Prostate gland (tissue), 2 donors: ENCODE data around the gene SHF. TPM values are rescaled to one million over a fixed set of nuclear protein-coding genes. Genes with fewer than 3 reads are reported as not detected.

Experiments
- DNase-seq: peaks from one replicate; pipeline ENCODE4 v3.0.0-alpha.2; 2019; ENCODE audit warnings: low spot score
- H3K27ac ChIP-seq, 2 donors: fragments of 200-600 bp; sonication (generic); 2 replicates each; pipeline ENCODE4 v1.5.1; 2017 to 2019
- H3K27me3 ChIP-seq: fragments of 200-600 bp; sonication (generic); replicated peaks from 2 replicates; pipeline ENCODE4 v1.5.1; 2019; ENCODE audit not compliant: insufficient read depth
- H3K36me3 ChIP-seq, 2 donors: fragments of 200-600 bp; sonication (generic); 1 replicate in 1 of 2; 2 replicates in 1 of 2; pipeline versions ENCODE4 v1.5.1 to v1.8.1; 2017 to 2019
- H3K4me1 ChIP-seq: fragments of 200-600 bp; sonication (generic); replicated peaks from 2 replicates; pipeline ENCODE4 v1.5.1; 2019
- H3K4me3 ChIP-seq, 2 donors: fragments of 200-600 bp; sonication (generic); 2 replicates each; pipeline ENCODE4 v1.5.1; 2017 to 2019
- H3K9me3 ChIP-seq: fragments of 200-600 bp; sonication (generic); 2 replicates; pipeline ENCODE4 v1.5.1; 2017
- POLR2A ChIP-seq: fragments of 450-650 bp; IDR thresholded peaks from one replicate; pipeline ENCODE4 v1.6.1; 2016; ENCODE audit warnings: antibody characterized with exemption, mild to moderate bottlenecking
- POLR2AphosphoS5 ChIP-seq: sonication (generic); formaldehyde crosslinking; IDR thresholded peaks from one replicate; pipeline ENCODE4 v1.6.1; 2017; ENCODE audit warnings: antibody characterized with exemption
- WGBS: methylation state at CpG from one replicate; pipeline ENCODE4 v1.1.5; 2018; 5-methylcytosine and 5-hydroxymethylcytosine counted together
- intact Hi-C: fragments of 100-400 bp; cut with DNase I; formaldehyde crosslinking; loops from one replicate; pipeline ENCODE4 v1.14.2; 2022
- total RNA-seq, 2 donors: library from RNA; depleted of rRNA; stranded (reverse); fragments of >200 nt; gene quantifications; one replicate each; pipeline ENCODE4 v1.1.0, GENCODE V29; 2016
- TF ChIP-seq, protein P1 (sequence below), 4 experiments: fragments of 200-600 bp in 2 of 4; fragments of 450-650 bp in 2 of 4; sonication (generic) in 2 of 4; IDR thresholded peaks; 1 replicate in 3 of 4; 2 replicates in 1 of 4; pipeline ENCODE4 v1.5.1; 2016 to 2019; ENCODE audit warnings: antibody characterized with exemption in 4 of 4, mild to moderate bottlenecking in 2 of 4, moderate library complexity in 2 of 4

Gene SHF
- total RNA-seq, 2 donors from 2014 or later: 11.2 to 13.7 TPM

DNA sequence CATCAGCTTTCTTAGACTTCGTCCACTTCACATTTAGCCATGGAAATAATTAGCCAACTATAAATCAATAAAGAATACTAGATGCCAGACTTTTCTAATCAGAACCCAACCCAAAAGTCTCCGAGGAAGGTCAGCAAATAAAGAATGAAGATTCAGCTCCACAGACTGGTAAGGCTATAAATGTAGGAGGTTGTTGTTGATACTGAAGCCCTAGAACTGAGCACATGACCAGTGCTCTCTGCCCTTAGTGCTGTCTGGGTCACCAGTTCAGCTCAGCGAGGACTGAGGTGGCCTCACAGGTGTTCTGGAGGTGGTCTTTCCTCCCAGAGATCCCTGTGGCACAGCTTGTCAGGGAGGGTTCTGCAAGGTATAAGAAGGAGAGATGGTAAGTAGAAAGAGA, 43.4 kb upstream of the SHF start:
- TF ChIP-seq, protein P1, sequence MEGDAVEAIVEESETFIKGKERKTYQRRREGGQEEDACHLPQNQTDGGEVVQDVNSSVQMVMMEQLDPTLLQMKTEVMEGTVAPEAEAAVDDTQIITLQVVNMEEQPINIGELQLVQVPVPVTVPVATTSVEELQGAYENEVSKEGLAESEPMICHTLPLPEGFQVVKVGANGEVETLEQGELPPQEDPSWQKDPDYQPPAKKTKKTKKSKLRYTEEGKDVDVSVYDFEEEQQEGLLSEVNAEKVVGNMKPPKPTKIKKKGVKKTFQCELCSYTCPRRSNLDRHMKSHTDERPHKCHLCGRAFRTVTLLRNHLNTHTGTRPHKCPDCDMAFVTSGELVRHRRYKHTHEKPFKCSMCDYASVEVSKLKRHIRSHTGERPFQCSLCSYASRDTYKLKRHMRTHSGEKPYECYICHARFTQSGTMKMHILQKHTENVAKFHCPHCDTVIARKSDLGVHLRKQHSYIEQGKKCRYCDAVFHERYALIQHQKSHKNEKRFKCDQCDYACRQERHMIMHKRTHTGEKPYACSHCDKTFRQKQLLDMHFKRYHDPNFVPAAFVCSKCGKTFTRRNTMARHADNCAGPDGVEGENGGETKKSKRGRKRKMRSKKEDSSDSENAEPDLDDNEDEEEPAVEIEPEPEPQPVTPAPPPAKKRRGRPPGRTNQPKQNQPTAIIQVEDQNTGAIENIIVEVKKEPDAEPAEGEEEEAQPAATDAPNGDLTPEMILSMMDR (IDR thresholded peaks at IDR 0.05): no peak
- TF ChIP-seq POLR2AphosphoS5: no peak
- TF ChIP-seq POLR2A: no peak
- Histone ChIP-seq H3K4me1 (no peaks in the 10 kb centered on the region), H3K27me3 (no peaks in the 10 kb centered on the region), H3K9me3 (no peaks in the 10 kb centered on the region), H3K36me3 (no peaks in the 10 kb centered on the region), H3K4me3 (no peak overlapping the region), H3K27ac (no peak overlapping the region)
- 70% methylated on average over 3 of the region's 3 CpGs for WGBS
- no peak for DNase-seq
- intact Hi-C loops: no loop called here

DNA sequence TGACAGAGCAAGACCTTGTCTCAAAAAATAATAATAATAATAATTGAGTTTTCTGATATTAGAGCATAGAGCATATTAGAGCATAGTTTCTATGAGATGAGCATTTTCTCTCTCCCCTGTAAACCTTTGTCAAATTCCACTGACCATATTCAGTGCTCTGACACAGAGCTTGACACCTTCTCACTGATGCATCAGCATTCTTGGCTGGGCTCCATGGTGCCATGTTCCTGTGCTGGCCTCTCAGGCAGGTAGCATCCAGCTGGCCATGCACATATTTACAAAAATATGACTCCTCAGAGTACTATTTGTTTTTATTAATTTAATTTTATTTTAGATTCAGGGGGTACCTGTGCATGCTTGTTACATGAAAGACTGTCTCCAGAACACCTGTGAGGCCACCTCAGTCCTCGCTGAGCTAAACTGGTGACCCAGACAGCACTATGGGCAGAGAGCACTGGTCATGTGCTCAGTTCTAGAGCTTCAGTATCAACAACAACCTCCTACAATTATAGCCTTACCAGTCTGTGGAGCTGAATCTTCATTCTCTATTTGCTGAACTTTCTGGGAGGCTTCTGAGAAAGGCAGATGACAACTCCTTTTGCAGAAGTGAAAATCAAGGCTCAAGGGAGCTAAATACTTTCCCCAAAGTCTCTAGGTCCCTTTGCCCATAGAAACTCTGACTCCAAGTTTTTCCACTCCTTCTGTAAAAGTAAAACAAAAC, 42.6 kb upstream of the SHF start:
- DNase-seq: no peak
- Histone ChIP-seq H3K27ac (no peak overlapping the region), H3K9me3 (no peaks in the 10 kb centered on the region), H3K27me3 (no peaks in the 10 kb centered on the region), H3K4me3 (no peak overlapping the region), H3K4me1 (no peaks in the 10 kb centered on the region), H3K36me3 (no peaks in the 10 kb centered on the region)
- intact Hi-C loops: no loop called here
- TF ChIP-seq POLR2A: no peak
- TF ChIP-seq, protein P1 (IDR thresholded peaks at IDR 0.05): no peak
- TF ChIP-seq POLR2AphosphoS5: no peak
- WGBS: 0% methylated on average over 1 of the region's 1 CpG

DNA sequence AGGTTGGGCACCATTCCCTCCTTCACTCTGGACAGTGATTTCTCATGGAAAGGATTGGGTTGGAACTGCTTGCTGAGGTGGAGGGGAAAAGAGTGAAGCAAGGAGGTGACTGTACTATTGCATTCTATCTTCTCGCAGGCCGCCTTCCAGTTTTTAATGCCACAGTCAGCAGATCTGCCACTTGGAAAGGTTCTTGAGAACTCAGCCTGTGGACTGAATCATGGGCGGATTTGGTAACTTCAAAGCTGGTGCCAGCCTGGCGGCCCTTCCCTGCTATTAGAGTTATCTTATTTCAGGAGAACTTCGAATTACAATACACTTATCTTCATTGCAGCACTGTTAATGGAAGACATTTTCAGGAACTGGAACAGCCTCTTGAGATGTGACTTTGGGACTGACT, 41.2 kb upstream of the SHF start:
- Histone ChIP-seq H3K27ac (no peak overlapping the region), H3K4me3 (no peak overlapping the region)
- 72% methylated on average over 5 of the region's 5 CpGs for WGBS

DNA sequence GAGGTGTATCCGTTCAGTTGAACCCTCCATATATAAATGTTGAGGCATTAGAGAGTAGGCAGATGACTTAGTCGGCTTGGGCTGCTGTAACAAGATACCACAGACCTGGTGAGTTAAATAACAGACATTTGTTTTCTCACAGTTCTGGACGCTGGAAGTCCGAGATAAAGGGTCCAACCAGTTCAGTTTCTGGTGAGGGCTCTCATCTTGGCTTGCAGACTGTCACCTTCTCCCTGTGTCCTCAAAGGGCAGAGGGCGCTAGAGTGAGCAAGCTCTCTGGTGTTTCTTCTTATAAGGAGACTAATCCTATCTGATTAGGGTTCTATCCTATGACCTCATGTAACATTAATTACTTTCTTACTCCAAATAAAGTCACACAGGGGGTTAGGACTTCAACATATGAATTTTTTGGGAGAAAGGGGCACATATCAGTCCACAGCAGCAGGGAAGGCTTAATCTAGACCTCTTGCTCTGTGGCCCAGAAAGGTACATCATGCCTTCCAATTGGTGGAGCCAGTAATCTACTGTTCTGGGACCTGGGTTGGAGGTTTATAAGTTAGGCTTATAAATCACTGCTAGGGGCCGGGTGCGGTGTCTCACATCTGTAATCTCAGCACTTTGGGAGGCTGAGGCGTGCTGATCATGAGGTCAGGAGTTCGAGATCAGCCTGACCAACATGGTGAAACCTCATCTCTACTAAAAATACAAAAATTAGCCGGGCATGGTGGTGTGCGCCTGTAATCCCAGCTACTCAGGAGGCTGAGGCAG, 37.9 kb upstream of the SHF start:
- no peak overlapping the region for H3K27ac ChIP-seq
- TF ChIP-seq POLR2AphosphoS5 (no peak), POLR2A (no peak)
- TF ChIP-seq, protein P1 (IDR thresholded peaks at IDR 0.05): no peak
- no peaks in the 10 kb centered on the region for H3K36me3 ChIP-seq
- no peaks in the 10 kb centered on the region for H3K27me3 ChIP-seq
- WGBS: 73% methylated on average over 11 of the region's 11 CpGs
- intact Hi-C loops: no loop called here
- H3K9me3 ChIP-seq: no peaks in the 10 kb centered on the region
- DNase-seq: no peak
- no peak overlapping the region for H3K4me3 ChIP-seq
- H3K4me1 ChIP-seq: no peaks in the 10 kb centered on the region

More for the DNA sequence above, 41.2 kb upstream of the SHF start:
- H3K27me3 ChIP-seq: no peaks in the 10 kb centered on the region
- no peak for DNase-seq
- H3K9me3 ChIP-seq: no peaks in the 10 kb centered on the region
- H3K4me1 ChIP-seq: no peaks in the 10 kb centered on the region
- no peaks in the 10 kb centered on the region for H3K36me3 ChIP-seq
- TF ChIP-seq, protein P1 (IDR thresholded peaks at IDR 0.05): no peak
- intact Hi-C loops: no loop called here
